ENCODE measurements around the gene GPR42.

DNA sequence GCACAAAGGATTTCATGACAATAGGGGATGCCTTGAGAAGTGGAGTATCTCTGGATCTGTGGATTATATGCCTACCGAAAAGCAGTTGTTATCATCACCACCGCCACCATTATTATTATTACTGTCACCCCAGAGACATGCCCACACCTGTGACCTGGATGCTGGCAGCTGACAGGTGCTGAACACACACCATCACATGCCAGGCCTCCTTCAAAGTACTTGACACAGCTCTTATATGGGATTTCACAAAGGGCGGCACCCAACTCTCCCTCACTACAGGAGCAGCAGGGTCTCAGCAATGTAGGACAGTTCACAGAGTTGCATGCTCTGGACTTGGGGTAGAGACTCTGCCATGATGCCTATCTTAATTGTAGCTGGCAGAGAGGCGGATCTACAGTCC lies 5.6 kb upstream of the GPR42 start:
- TF ChIP-seq, protein P1, sequence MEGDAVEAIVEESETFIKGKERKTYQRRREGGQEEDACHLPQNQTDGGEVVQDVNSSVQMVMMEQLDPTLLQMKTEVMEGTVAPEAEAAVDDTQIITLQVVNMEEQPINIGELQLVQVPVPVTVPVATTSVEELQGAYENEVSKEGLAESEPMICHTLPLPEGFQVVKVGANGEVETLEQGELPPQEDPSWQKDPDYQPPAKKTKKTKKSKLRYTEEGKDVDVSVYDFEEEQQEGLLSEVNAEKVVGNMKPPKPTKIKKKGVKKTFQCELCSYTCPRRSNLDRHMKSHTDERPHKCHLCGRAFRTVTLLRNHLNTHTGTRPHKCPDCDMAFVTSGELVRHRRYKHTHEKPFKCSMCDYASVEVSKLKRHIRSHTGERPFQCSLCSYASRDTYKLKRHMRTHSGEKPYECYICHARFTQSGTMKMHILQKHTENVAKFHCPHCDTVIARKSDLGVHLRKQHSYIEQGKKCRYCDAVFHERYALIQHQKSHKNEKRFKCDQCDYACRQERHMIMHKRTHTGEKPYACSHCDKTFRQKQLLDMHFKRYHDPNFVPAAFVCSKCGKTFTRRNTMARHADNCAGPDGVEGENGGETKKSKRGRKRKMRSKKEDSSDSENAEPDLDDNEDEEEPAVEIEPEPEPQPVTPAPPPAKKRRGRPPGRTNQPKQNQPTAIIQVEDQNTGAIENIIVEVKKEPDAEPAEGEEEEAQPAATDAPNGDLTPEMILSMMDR (IDR thresholded peaks at IDR 0.05): no peak
- TF ChIP-seq EZH2 (IDR thresholded peaks at IDR 0.05; ENCODE audit: borderline replicate concordance, insufficient read depth, low read depth, low read length, poor library complexity, severe bottlenecking): no peak

All from B cell (primary cell).